Neural crest cell (in vitro differentiated cells): ENCODE measurements around the gene EBLN1. TPM values are rescaled to one million over a fixed set of nuclear protein-coding genes. Genes with fewer than 3 reads are reported as not detected.

Source experiments
- DNase-seq: peaks from one replicate; pipeline ENCODE4 v3.0.0; 2021; ENCODE audit warnings: low read depth, mixed read lengths, low spot score
- H3K27ac Mint-ChIP-seq: one replicate; pipeline ENCODE4 v1.8.0; 2021; ENCODE audit warnings: mild to moderate bottlenecking, mixed read lengths; ENCODE audit not compliant: unreplicated experiment
- H3K27me3 Mint-ChIP-seq: 2 replicates; pipeline ENCODE4 v1.8.0; 2021; ENCODE audit warnings: low read depth, mild to moderate bottlenecking, mixed read lengths
- H3K36me3 Mint-ChIP-seq: 2 replicates; pipeline ENCODE4 v1.8.0; 2021; ENCODE audit warnings: low read depth, mild to moderate bottlenecking, mixed read lengths
- H3K4me1 Mint-ChIP-seq: 2 replicates; pipeline ENCODE4 v1.8.0; 2021; ENCODE audit warnings: mixed read lengths
- H3K4me3 Mint-ChIP-seq: one replicate; pipeline ENCODE4 v1.8.0; 2021; ENCODE audit warnings: mild to moderate bottlenecking, mixed read lengths
- H3K9me3 Mint-ChIP-seq: 2 replicates; pipeline ENCODE4 v1.8.0; 2021; ENCODE audit warnings: mixed read lengths
- total RNA-seq: library from RNA; stranded (reverse); gene quantifications from 2 replicates; pipeline ENCODE4 v1.2.1, GENCODE V29; 2021
- TF ChIP-seq, protein P1 (sequence below): fragments of 200-600 bp; sonication (generic); conservative IDR thresholded peaks from 2 replicates; pipeline ENCODE4 v1.5.0; 2021; ENCODE audit warnings: antibody characterized with exemption, mild to moderate bottlenecking

The EBLN1 gene
- total RNA-seq, 1 donor from 2014 or later, result not detected

GRCh38 chr10:22210267-22210666 lies 7.5 kb downstream of the EBLN1 start:
- Mint-ChIP-seq H3K4me3 (no peak overlapping the region), H3K27me3 (no peaks in the 10 kb centered on the region), H3K9me3 (no peaks in the 10 kb centered on the region), H3K36me3 (no peaks in the 10 kb centered on the region), H3K4me1 (no peaks in the 10 kb centered on the region), H3K27ac (no peak overlapping the region)
- TF ChIP-seq, protein P1, sequence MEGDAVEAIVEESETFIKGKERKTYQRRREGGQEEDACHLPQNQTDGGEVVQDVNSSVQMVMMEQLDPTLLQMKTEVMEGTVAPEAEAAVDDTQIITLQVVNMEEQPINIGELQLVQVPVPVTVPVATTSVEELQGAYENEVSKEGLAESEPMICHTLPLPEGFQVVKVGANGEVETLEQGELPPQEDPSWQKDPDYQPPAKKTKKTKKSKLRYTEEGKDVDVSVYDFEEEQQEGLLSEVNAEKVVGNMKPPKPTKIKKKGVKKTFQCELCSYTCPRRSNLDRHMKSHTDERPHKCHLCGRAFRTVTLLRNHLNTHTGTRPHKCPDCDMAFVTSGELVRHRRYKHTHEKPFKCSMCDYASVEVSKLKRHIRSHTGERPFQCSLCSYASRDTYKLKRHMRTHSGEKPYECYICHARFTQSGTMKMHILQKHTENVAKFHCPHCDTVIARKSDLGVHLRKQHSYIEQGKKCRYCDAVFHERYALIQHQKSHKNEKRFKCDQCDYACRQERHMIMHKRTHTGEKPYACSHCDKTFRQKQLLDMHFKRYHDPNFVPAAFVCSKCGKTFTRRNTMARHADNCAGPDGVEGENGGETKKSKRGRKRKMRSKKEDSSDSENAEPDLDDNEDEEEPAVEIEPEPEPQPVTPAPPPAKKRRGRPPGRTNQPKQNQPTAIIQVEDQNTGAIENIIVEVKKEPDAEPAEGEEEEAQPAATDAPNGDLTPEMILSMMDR, result no peak
- DNase-seq, result no peak

GRCh38 chr10:22193945-22194344 lies 23.9 kb downstream of the EBLN1 start:
- H3K9me3 Mint-ChIP-seq, result no peaks in the 10 kb centered on the region
- no peaks in the 10 kb centered on the region for H3K27me3 Mint-ChIP-seq
- no peak overlapping the region for H3K27ac Mint-ChIP-seq
- H3K4me1 Mint-ChIP-seq, result no peaks in the 10 kb centered on the region
- H3K4me3 Mint-ChIP-seq, result no peak overlapping the region
- DNase-seq, result no peak
- TF ChIP-seq, protein P1, result no peak
- H3K36me3 Mint-ChIP-seq, result no peaks in the 10 kb centered on the region

- Mint-ChIP-seq H3K4me1 (no peaks in the 10 kb centered on the region), H3K27ac (no peak overlapping the region), H3K4me3 (no peak overlapping the region), H3K36me3 (no peaks in the 10 kb centered on the region), H3K9me3 (peaks cover 8% of the 10 kb centered on the region), H3K27me3 (peaks cover 14% of the 10 kb centered on the region)
- TF ChIP-seq, protein P1, result no peak
- DNase-seq, result no peak
Observed at GRCh38 chr10:22185586-22185985, 32.2 kb downstream of the EBLN1 start.

DNA sequence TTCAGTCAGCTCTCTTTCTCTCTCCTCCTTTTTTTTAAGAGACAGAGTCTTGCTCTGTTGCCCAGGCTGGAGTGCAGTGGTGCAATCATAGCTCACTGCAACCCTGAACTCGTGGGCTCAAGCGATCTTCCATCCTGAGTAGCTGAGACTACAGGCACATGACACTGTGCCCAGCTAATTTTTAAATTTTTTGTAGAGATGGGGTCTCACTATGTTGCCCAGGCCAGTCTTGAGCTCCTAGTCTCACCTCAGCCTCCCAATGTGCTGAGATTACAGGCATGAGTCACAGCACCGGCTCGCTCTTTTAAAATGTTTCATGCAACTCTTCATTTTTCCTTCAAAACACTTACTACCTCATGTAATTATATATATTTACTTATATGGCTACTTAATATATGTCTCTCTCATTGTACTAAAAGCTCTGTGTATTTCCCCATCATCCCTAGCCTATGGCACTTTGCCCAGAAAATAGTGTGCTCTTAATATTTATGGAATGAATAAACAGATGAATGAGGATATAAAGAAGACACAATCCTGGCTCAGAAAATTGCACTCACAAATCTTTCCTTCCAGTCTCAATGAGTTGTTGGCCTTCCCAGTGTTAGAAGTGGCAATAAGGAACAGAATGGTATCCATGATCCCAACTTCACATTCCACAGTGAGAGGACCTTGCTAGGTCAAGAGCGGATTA lies 33.9 kb downstream of the EBLN1 start:
- no peak overlapping the region for H3K4me3 Mint-ChIP-seq
- peaks cover 10% of the 10 kb centered on the region for H3K9me3 Mint-ChIP-seq
- no peak for DNase-seq
- no peaks in the 10 kb centered on the region for H3K4me1 Mint-ChIP-seq
- peaks cover 14% of the 10 kb centered on the region for H3K27me3 Mint-ChIP-seq
- no peak overlapping the region for H3K27ac Mint-ChIP-seq
- no peaks in the 10 kb centered on the region for H3K36me3 Mint-ChIP-seq
- TF ChIP-seq, protein P1, result no peak

DNA sequence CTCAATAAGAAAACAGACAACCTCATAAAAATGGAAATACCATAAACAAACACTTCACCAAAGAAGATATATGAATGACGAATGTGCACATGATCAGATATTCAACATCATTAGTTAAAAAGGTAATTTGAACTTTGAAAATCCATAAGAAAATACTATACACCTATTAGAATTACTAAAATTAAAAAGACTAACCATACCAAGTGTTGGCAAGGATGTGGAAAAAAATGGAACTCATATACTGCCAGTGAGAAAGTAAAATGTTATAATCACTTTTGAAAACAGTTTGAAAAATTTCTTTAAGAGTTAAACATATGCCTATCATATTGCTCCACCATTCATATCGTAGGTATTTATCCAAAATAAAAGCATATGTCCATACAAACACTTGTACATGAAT lies 37.1 kb downstream of the EBLN1 start:
- Mint-ChIP-seq H3K27ac (no peak overlapping the region), H3K4me3 (no peak overlapping the region), H3K36me3 (no peaks in the 10 kb centered on the region), H3K4me1 (no peaks in the 10 kb centered on the region), H3K27me3 (peaks cover 14% of the 10 kb centered on the region), H3K9me3 (peaks cover 10% of the 10 kb centered on the region)
- DNase-seq, result no peak
- TF ChIP-seq, protein P1, result no peak
